ENCODE data around the gene RHOU. TPM values are rescaled to one million over a fixed set of nuclear protein-coding genes. Genes with fewer than 3 reads are reported as not detected.

Gene RHOU
- total and polyA plus RNA-seq, 2 experiments from 2014 or later: 1.8 to 1.9 TPM

- no peak overlapping the region for H3K4me2 ChIP-seq (ENCODE audit: unreplicated experiment)
- H4K20me1 ChIP-seq (ENCODE audit: insufficient read depth): no peaks in the 10 kb centered on the region
- H3K27me3 ChIP-seq (replicated peaks; ENCODE audit: insufficient read depth): peaks cover 32% of the 10 kb centered on the region
- TF ChIP-seq EZH2 (IDR thresholded peaks at IDR 0.05; ENCODE audit: insufficient read depth, poor library complexity, severe bottlenecking) (no peak), EZH2phosphoT487 (IDR thresholded peaks at IDR 0.05; ENCODE audit: insufficient read depth, low read depth) (no peak)
- in situ Hi-C loops (cut with MboI): no loop called here
- no peak for DNase-seq
- no peaks in the 10 kb centered on the region for H3F3A ChIP-seq (ENCODE audit: insufficient read depth)
- H2AFZ ChIP-seq: no peak overlapping the region
- no peak overlapping the region for H3K27ac ChIP-seq
- no peaks in the 10 kb centered on the region for H3K36me3 ChIP-seq (ENCODE audit: low read depth)
- H3K9ac ChIP-seq: no peak overlapping the region
- H3K9me3 ChIP-seq (ENCODE audit: low read depth): no peaks in the 10 kb centered on the region
- H3K4me3 ChIP-seq: no peak overlapping the region
- no peaks in the 10 kb centered on the region for H3K4me1 ChIP-seq (ENCODE audit: insufficient read depth)
- WGBS, 2 experiments (ENCODE audit: low coverage in 1 of 2, low lambda C conversion rate in 2 of 2, missing lambda C conversion rate in 2 of 2): 69 to 73% methylated on average over 3 of the region's 3 CpGs
- H3K79me2 ChIP-seq (ENCODE audit: insufficient read depth): no peaks in the 10 kb centered on the region
- no peaks in the 10 kb centered on the region for H3K9me2 ChIP-seq (ENCODE audit: insufficient read depth)
Measured at GRCh38 chr1:228751360-228752098, 16.2 kb downstream of the RHOU start.

- H3F3A ChIP-seq (ENCODE audit: insufficient read depth): no peaks in the 10 kb centered on the region
- H3K4me2 ChIP-seq (ENCODE audit: unreplicated experiment): no peak overlapping the region
- WGBS, 2 experiments (ENCODE audit: low coverage in 1 of 2, low lambda C conversion rate in 2 of 2, missing lambda C conversion rate in 2 of 2): 81 to 92% methylated on average over 6 of the region's 6 CpGs
- no peaks in the 10 kb centered on the region for H3K9me2 ChIP-seq (ENCODE audit: insufficient read depth)
- no peaks in the 10 kb centered on the region for H4K20me1 ChIP-seq (ENCODE audit: insufficient read depth)
- H3K9me3 ChIP-seq (ENCODE audit: low read depth): no peaks in the 10 kb centered on the region
- TF ChIP-seq EZH2phosphoT487 (IDR thresholded peaks at IDR 0.05; ENCODE audit: insufficient read depth, low read depth) (no peak), EZH2 (IDR thresholded peaks at IDR 0.05; ENCODE audit: insufficient read depth, poor library complexity, severe bottlenecking) (no peak)
- no peak for DNase-seq
- no peaks in the 10 kb centered on the region for H3K36me3 ChIP-seq (ENCODE audit: low read depth)
- H3K4me1 ChIP-seq (ENCODE audit: insufficient read depth): no peaks in the 10 kb centered on the region
- H3K79me2 ChIP-seq (ENCODE audit: insufficient read depth): no peaks in the 10 kb centered on the region
- no peak overlapping the region for H3K27ac ChIP-seq
- peaks cover 32% of the 10 kb centered on the region for H3K27me3 ChIP-seq (replicated peaks; ENCODE audit: insufficient read depth)
- no peak overlapping the region for H3K9ac ChIP-seq
- no peak overlapping the region for H2AFZ ChIP-seq
- no peak overlapping the region for H3K4me3 ChIP-seq
- in situ Hi-C loops (cut with MboI): no loop called here
Measured at GRCh38 chr1:228752258-228752657, 17.0 kb downstream of the RHOU start.

DNA sequence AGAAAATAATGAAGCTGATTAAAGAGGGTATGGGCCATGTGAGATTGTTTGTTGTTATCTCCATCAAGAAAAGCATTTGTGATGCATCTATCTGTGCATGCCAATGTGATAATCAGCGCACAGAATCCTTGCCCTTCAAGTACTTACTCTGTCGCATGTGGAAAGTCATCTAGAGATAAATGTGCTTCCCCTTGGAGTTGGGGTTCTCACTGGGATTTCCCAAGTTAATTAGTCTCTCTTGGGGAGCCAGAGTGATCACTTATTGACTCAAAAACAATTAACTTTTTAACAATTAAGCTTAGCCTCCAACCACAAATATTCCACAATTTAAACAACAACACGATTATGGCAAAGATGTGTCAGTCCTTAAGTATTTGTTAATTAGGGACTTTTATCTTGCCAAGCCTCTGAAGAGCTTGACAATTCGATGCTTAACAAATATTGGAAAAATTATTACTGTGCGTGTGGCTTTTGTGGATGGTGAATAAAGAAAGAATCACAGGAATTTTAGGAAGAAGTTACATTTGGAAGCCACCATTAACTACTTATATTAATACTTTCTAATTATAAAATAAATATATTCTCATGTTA, 17.5 kb downstream of the RHOU start:
- Histone ChIP-seq H3K9me3 (ENCODE audit: low read depth) (no peaks in the 10 kb centered on the region), H3K27ac (no peak overlapping the region), H3K9me2 (ENCODE audit: insufficient read depth) (no peaks in the 10 kb centered on the region), H3K36me3 (ENCODE audit: low read depth) (no peaks in the 10 kb centered on the region), H3K4me3 (no peak overlapping the region), H3K4me2 (ENCODE audit: unreplicated experiment) (no peak overlapping the region), H2AFZ (no peak overlapping the region), H3K4me1 (ENCODE audit: insufficient read depth) (no peaks in the 10 kb centered on the region), H3K27me3 (replicated peaks; ENCODE audit: insufficient read depth) (peaks cover 37% of the 10 kb centered on the region), H3K79me2 (ENCODE audit: insufficient read depth) (no peaks in the 10 kb centered on the region), H3F3A (ENCODE audit: insufficient read depth) (no peaks in the 10 kb centered on the region), H3K9ac (no peak overlapping the region), H4K20me1 (ENCODE audit: insufficient read depth) (no peaks in the 10 kb centered on the region)
- WGBS, 2 experiments (ENCODE audit: low coverage in 1 of 2, low lambda C conversion rate in 2 of 2, missing lambda C conversion rate in 2 of 2): 49 to 51% methylated on average over 5 of the region's 5 CpGs
- DNase-seq: no peak
- in situ Hi-C loops (cut with MboI): no loop called here
- TF ChIP-seq EZH2 (IDR thresholded peaks at IDR 0.05; ENCODE audit: insufficient read depth, poor library complexity, severe bottlenecking): no peak
- no peak for TF ChIP-seq EZH2phosphoT487 (IDR thresholded peaks at IDR 0.05; ENCODE audit: insufficient read depth, low read depth)

DNA sequence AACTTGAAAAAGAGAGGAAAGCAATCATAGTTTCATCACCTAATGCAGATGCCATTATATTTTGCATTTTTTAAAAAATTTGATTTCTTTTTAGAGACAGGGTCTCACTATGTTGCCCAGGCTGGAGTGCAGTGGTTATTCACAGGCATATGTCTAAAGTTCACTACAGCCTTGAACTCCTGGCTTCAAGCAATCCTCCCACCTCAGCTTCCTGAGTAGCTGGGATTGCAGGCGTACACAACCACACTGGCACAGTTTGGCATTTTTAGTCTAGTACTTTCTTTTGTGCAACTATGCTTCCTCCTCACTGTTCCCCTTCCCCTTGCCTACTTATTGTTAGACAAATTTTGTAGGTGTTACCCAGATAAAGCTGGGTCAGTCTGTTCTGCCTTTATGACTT, 18.0 kb downstream of the RHOU start:
- Histone ChIP-seq H3K9me2 (ENCODE audit: insufficient read depth) (no peaks in the 10 kb centered on the region), H3K9me3 (ENCODE audit: low read depth) (no peaks in the 10 kb centered on the region), H3K36me3 (ENCODE audit: low read depth) (no peaks in the 10 kb centered on the region), H3K79me2 (ENCODE audit: insufficient read depth) (no peaks in the 10 kb centered on the region), H3K4me1 (ENCODE audit: insufficient read depth) (no peaks in the 10 kb centered on the region), H3K9ac (no peak overlapping the region), H3F3A (ENCODE audit: insufficient read depth) (no peaks in the 10 kb centered on the region), H3K27ac (no peak overlapping the region), H2AFZ (no peak overlapping the region), H3K4me2 (ENCODE audit: unreplicated experiment) (no peak overlapping the region), H3K4me3 (no peak overlapping the region), H4K20me1 (ENCODE audit: insufficient read depth) (no peaks in the 10 kb centered on the region), H3K27me3 (replicated peaks; ENCODE audit: insufficient read depth) (peaks cover 42% of the 10 kb centered on the region)
- in situ Hi-C loops (cut with MboI): no loop called here
- DNase-seq: no peak
- TF ChIP-seq EZH2 (IDR thresholded peaks at IDR 0.05; ENCODE audit: insufficient read depth, poor library complexity, severe bottlenecking): no peak
- no peak for TF ChIP-seq EZH2phosphoT487 (IDR thresholded peaks at IDR 0.05; ENCODE audit: insufficient read depth, low read depth)
- WGBS, 2 experiments (ENCODE audit: low coverage in 1 of 2, low lambda C conversion rate in 2 of 2, missing lambda C conversion rate in 2 of 2): 53 to 59% methylated on average over 1 of the region's 1 CpG
